Keratinocyte (primary cell): Measurements from ENCODE around the gene SOX8.

Source experiments
- EZH2 ChIP-seq: IDR thresholded peaks from one replicate; pipeline ENCODE4 v1.6.1; 2012; ENCODE audit warnings: inconsistent platforms, mild to moderate bottlenecking, low read length, moderate library complexity
- TF ChIP-seq, protein P1 (sequence below), 3 experiments: IDR thresholded peaks in 1 of 3; conservative IDR thresholded peaks in 1 of 3; optimal IDR thresholded peaks in 1 of 3; 2 replicates in 2 of 3; 3 replicates in 1 of 3; pipeline versions ENCODE3 to v1.5.1; 2011; ENCODE audit warnings: low read length in 3 of 3, mild to moderate bottlenecking in 3 of 3, moderate library complexity in 2 of 3, control low read depth in 1 of 3, inconsistent platforms in 1 of 3; ENCODE audit not compliant: insufficient read depth in 2 of 3; ENCODE audit errors: extremely low read depth in 1 of 3

DNA sequence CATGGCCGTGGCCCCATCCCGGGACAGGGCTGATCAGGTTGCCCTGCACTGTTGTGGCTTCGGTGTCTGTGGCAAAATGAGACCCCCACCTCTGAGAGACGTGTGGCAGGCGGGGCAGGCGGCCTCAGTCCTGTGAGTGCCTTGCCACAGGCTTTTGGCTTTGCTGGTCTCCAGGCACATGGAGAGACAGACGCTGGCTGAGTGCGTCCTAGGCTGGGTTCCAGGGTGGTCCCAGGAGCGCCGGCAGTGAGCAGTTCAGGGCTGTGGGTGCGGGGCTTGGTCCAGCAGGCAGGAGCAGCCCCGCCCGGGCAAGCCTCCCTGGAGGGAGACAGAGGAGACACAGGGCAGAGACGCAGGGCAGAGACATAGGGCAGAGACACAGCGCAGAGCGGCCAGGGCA, 29.2 kb downstream of the SOX8 start:
- TF ChIP-seq, protein P1, sequence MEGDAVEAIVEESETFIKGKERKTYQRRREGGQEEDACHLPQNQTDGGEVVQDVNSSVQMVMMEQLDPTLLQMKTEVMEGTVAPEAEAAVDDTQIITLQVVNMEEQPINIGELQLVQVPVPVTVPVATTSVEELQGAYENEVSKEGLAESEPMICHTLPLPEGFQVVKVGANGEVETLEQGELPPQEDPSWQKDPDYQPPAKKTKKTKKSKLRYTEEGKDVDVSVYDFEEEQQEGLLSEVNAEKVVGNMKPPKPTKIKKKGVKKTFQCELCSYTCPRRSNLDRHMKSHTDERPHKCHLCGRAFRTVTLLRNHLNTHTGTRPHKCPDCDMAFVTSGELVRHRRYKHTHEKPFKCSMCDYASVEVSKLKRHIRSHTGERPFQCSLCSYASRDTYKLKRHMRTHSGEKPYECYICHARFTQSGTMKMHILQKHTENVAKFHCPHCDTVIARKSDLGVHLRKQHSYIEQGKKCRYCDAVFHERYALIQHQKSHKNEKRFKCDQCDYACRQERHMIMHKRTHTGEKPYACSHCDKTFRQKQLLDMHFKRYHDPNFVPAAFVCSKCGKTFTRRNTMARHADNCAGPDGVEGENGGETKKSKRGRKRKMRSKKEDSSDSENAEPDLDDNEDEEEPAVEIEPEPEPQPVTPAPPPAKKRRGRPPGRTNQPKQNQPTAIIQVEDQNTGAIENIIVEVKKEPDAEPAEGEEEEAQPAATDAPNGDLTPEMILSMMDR (optimal IDR thresholded peaks at IDR 0.05 in 1 of 3, IDR thresholded peaks at IDR 0.05 in 1 of 3, conservative IDR thresholded peaks at IDR 0.05 in 1 of 3; ENCODE audit: extremely low read depth in 1 of 3, insufficient read depth in 2 of 3, low read length in 3 of 3): no peak
- no peak for TF ChIP-seq EZH2
